H1 (cell line): Measurements from ENCODE around the gene NRSN2. TPM values are rescaled to one million over a fixed set of nuclear protein-coding genes. Genes with fewer than 3 reads are reported as not detected.

Source experiments
- CTCF ChIA-PET: fragments of 300-600 bp; sonication (Branson Sonifier 250); formaldehyde crosslinking; loops from one replicate; lab custom pipeline; 2021; ENCODE audit not compliant: partially characterized antibody; lab: Charles Lee
- POLR2A ChIA-PET: fragments of 300-600 bp; sonication (Branson Sonifier 250); formaldehyde crosslinking; loops from one replicate; lab custom pipeline; 2021; ENCODE audit warnings: inconsistent platforms; ENCODE audit not compliant: partially characterized antibody; lab: Charles Lee
- DNase-seq, 2 experiments: peaks; one replicate each; pipeline versions ENCODE4 v3.0.0 to v3.0.0-alpha.2; 2010 to 2022; ENCODE audit warnings: low spot score in 2 of 2, low read depth in 1 of 2, mixed read lengths in 1 of 2
- FAIRE-seq: peaks from 2 replicates; lab custom pipeline; 2011; peaks lifted over from hg19 to GRCh38; lab: Jason Lieb, UNC
- H2AFZ ChIP-seq: 2 replicates; pipeline ENCODE4 v1.8.1; 2012; ENCODE audit warnings: low read length, inconsistent platforms
- H2AK5ac ChIP-seq: 2 replicates; pipeline ENCODE4 v1.6.1; 2013; ENCODE audit warnings: low read depth, low read length
- H2BK120ac ChIP-seq: replicated peaks from 2 replicates; pipeline ENCODE3; 2013; ENCODE audit warnings: low read depth, low read length, inconsistent platforms
- H2BK12ac ChIP-seq: 2 replicates; pipeline ENCODE4 v1.6.1; 2013; ENCODE audit warnings: low read depth, low read length
- H2BK15ac ChIP-seq: 2 replicates; pipeline ENCODE4 v1.6.1; 2013; ENCODE audit warnings: low read length
- H2BK20ac ChIP-seq: 2 replicates; pipeline ENCODE4 v1.6.1; 2013; ENCODE audit warnings: low read length
- H2BK5ac ChIP-seq: 2 replicates; pipeline ENCODE4 v1.6.1; 2013; ENCODE audit warnings: low read depth, low read length
- H3K14ac ChIP-seq: 2 replicates; pipeline ENCODE4 v1.6.1; 2013; ENCODE audit warnings: inconsistent platforms; ENCODE audit not compliant: insufficient read length
- H3K18ac ChIP-seq: 2 replicates; pipeline ENCODE4 v1.6.1; 2013; ENCODE audit warnings: low read length; ENCODE audit errors: extremely low read depth
- H3K23ac ChIP-seq: 2 replicates; pipeline ENCODE4 v1.6.1; 2013; ENCODE audit warnings: inconsistent platforms; ENCODE audit not compliant: insufficient read length
- H3K23me2 ChIP-seq: 2 replicates; pipeline ENCODE4 v1.6.1; 2013; ENCODE audit warnings: low read depth, low read length
- H3K27ac ChIP-seq: 2 replicates; pipeline ENCODE4 v1.6.1; 2011; ENCODE audit warnings: low read depth, low read length, inconsistent platforms
- H3K27me3 ChIP-seq, 4 experiments: replicated peaks in 1 of 4; 1 replicate in 1 of 4; 2 replicates in 3 of 4; pipeline versions ENCODE4 v1.6.1 to v1.8.1; 2011 to 2013; ENCODE audit warnings: low read length in 3 of 4, mild to moderate bottlenecking in 3 of 4, inconsistent platforms in 2 of 4, mixed read lengths in 2 of 4, moderate library complexity in 1 of 4; ENCODE audit not compliant: control insufficient read depth in 3 of 4, insufficient read depth in 3 of 4; ENCODE audit errors: extremely low read depth in 1 of 4
- H3K36me3 ChIP-seq, 4 experiments: 2 replicates each; pipeline versions ENCODE4 v1.6.1 to v1.8.1; 2011 to 2013; ENCODE audit warnings: mild to moderate bottlenecking in 4 of 4, low read length in 3 of 4, moderate library complexity in 2 of 4, control low read depth in 1 of 4, inconsistent platforms in 1 of 4; ENCODE audit not compliant: insufficient read depth in 4 of 4, control insufficient read depth in 2 of 4
- H3K4ac ChIP-seq: replicated peaks from 2 replicates; pipeline ENCODE3; 2013; ENCODE audit warnings: low read length, low read depth, mixed read lengths, inconsistent platforms; ENCODE audit not compliant: insufficient read length
- H3K4me1 ChIP-seq, 4 experiments: replicated peaks in 1 of 4; 1 replicate in 1 of 4; 2 replicates in 3 of 4; pipeline versions ENCODE4 v1.6.1 to v1.8.1; 2011 to 2013; ENCODE audit warnings: low read length in 3 of 4, inconsistent platforms in 2 of 4, mixed read lengths in 1 of 4; ENCODE audit not compliant: insufficient read depth in 4 of 4, control insufficient read depth in 3 of 4
- H3K4me2 ChIP-seq, 2 experiments: 2 replicates each; pipeline versions ENCODE4 v1.6.1 to v1.8.1; 2011 to 2013; ENCODE audit warnings: low read depth in 2 of 2, low read length in 2 of 2, control low read depth in 1 of 2, inconsistent platforms in 1 of 2, mild to moderate bottlenecking in 1 of 2; ENCODE audit not compliant: insufficient read depth in 1 of 2
- H3K4me3 ChIP-seq, 4 experiments: fragments of 200-600, 300-600 bp in 1 of 4; sonication (generic), shearing (Covaris generic), sonication (Bioruptor Twin) in 1 of 4; 2 replicates each; pipeline versions ENCODE4 v1.5.1 to v1.8.1; 2011 to 2016; ENCODE audit warnings: low read length in 4 of 4, low read depth in 3 of 4, control low read depth in 2 of 4, inconsistent platforms in 2 of 4, mild to moderate bottlenecking in 2 of 4, mixed read lengths in 1 of 4, moderate library complexity in 1 of 4; ENCODE audit not compliant: insufficient read depth in 2 of 4; ENCODE audit errors: extremely low read depth in 1 of 4
- H3K56ac ChIP-seq: replicated peaks from 2 replicates; pipeline ENCODE3; 2013; ENCODE audit warnings: low read depth, mild to moderate bottlenecking, mixed read lengths, low read length, inconsistent platforms; ENCODE audit not compliant: insufficient read length
- H3K79me1 ChIP-seq: 2 replicates; pipeline ENCODE4 v1.6.1; 2013; ENCODE audit warnings: low read depth, low read length, control low read depth
- H3K79me2 ChIP-seq, 2 experiments: 2 replicates each; pipeline versions ENCODE4 v1.6.1 to v1.8.1; 2012 to 2013; ENCODE audit warnings: low read length in 2 of 2, mild to moderate bottlenecking in 2 of 2, inconsistent platforms in 1 of 2; ENCODE audit not compliant: insufficient read depth in 2 of 2, control insufficient read depth in 1 of 2
- H3K9ac ChIP-seq, 4 experiments: replicated peaks in 1 of 4; 1 replicate in 1 of 4; 2 replicates in 3 of 4; pipeline versions ENCODE4 v1.6.1 to v1.8.1; 2011 to 2013; ENCODE audit warnings: low read depth in 3 of 4, low read length in 3 of 4, control low read depth in 2 of 4, mild to moderate bottlenecking in 2 of 4, moderate library complexity in 2 of 4, inconsistent platforms in 1 of 4; ENCODE audit errors: extremely low read depth in 1 of 4
- H3K9me3 ChIP-seq, 2 experiments: 2 replicates each; pipeline versions ENCODE4 v1.6.1 to v1.8.1; 2012 to 2013; ENCODE audit warnings: mild to moderate bottlenecking in 2 of 2, moderate library complexity in 2 of 2, control low read depth in 1 of 2, inconsistent platforms in 1 of 2, low read depth in 1 of 2, low read length in 1 of 2, mixed read lengths in 1 of 2; ENCODE audit not compliant: insufficient read depth in 2 of 2
- H4K20me1 ChIP-seq, 2 experiments: replicated peaks in 1 of 2; 2 replicates each; pipeline versions ENCODE3 to v1.8.1; 2011 to 2013; ENCODE audit warnings: inconsistent platforms in 2 of 2, low read length in 2 of 2, mild to moderate bottlenecking in 1 of 2; ENCODE audit not compliant: insufficient read depth in 2 of 2, control insufficient read depth in 1 of 2
- H4K5ac ChIP-seq: 2 replicates; pipeline ENCODE4 v1.6.1; 2013; ENCODE audit warnings: low read length, low read depth, mixed read lengths, inconsistent platforms; ENCODE audit not compliant: insufficient read length
- H4K8ac ChIP-seq: 2 replicates; pipeline ENCODE4 v1.8.0; 2013; ENCODE audit warnings: mild to moderate bottlenecking, moderate library complexity, low read length, inconsistent platforms; ENCODE audit not compliant: insufficient read depth; ENCODE audit errors: extremely low read depth
- H4K91ac ChIP-seq: replicated peaks from 2 replicates; pipeline ENCODE3; 2013; ENCODE audit warnings: low read length, mixed read lengths, inconsistent platforms; ENCODE audit not compliant: insufficient read length
- KDM1A ChIP-seq: fragments of 200-600, 300-600 bp; sonication (generic); IDR thresholded peaks from 2 replicates; pipeline ENCODE4 v1.7.1; 2016; ENCODE audit warnings: mild to moderate bottlenecking, low read length, borderline replicate concordance
- KDM5A ChIP-seq: fragments of 200-600 bp; IDR thresholded peaks from 2 replicates; pipeline ENCODE4 v1.7.1; 2012; ENCODE audit warnings: mild to moderate bottlenecking, low read length, inconsistent platforms, mixed read lengths
- WGBS, 2 experiments: shearing (Covaris generic) in 1 of 2; methylation state at CpG; one replicate each; pipeline versions ENCODE4 v1.1.6 to v1.1.7; 2013 to 2015; ENCODE audit warnings: low lambda C conversion rate in 2 of 2, mixed read lengths in 2 of 2, inconsistent platforms in 1 of 2, low coverage in 1 of 2, missing lambda C conversion rate in 1 of 2; ENCODE audit not compliant: insufficient replicate concordance in 2 of 2, insufficient coverage in 1 of 2, insufficient read length in 1 of 2; ENCODE audit errors: extremely low coverage in 1 of 2, missing lambda C conversion rate in 1 of 2; 5-methylcytosine and 5-hydroxymethylcytosine counted together
- polyA plus RNA-seq, 7 experiments: library from polyadenylated mRNA; depleted of rRNA in 3 of 7; stranded (reverse) in 5 of 7; unstranded in 2 of 7; fragments of >200 nt in 5 of 7; fragments of 200-250 nt in 2 of 7; gene quantifications; 1 replicate in 5 of 7; 2 replicates in 1 of 7; 4 replicates in 1 of 7; pipeline versions ENCODE4 v1.2.1 to v1.2.3, GENCODE V29; 2011 to 2013; ENCODE audit warnings: missing spikeins in 2 of 7, mixed read lengths in 2 of 7
- total RNA-seq: library from RNA; stranded (reverse); fragmentation: NEBNext Ultra II Directional; extraction: Animal tissue kit (Norgen Biotek cat#: 25700); gene quantifications from 2 replicates; pipeline ENCODE4 v1.2.1, GENCODE V29; 2021

NRSN2 gene
- total and polyA plus RNA-seq, 2 of the 8 experiments (the other 6 are each of a cell fraction or from before 2014, with no cell fraction given): 19.4 to 33.3 TPM

GRCh38 chr20:301886-302848 is 44.7 kb upstream of the NRSN2 start:
- peak overlapping the region; percentile 10 to 81; a peak in 3 of 4 replicates for H3K4me2 ChIP-seq

More at GRCh38 chr20:301886-302848, 44.7 kb upstream of the NRSN2 start:
- H3K36me3 ChIP-seq: no peaks in the 10 kb centered on the region
- H2AK5ac ChIP-seq: peak overlapping the region; percentile 70; the same call in 1 of the 2 replicates
- no peak overlapping the region; a peak in 2 of 7 replicates for H3K9ac ChIP-seq
- TF ChIP-seq KDM5A (no peak), KDM1A (peak; percentile 43; the same call in 1 of the 2 replicates)
- H4K5ac ChIP-seq: no peak overlapping the region
- peak overlapping the region in 1 of 4 experiments; percentile 6; a peak in 1 of 8 replicates for H3K4me3 ChIP-seq
- H3K9me3 ChIP-seq: no peaks in the 10 kb centered on the region
- H4K8ac ChIP-seq: no peak overlapping the region
- peaks cover 17% of the 10 kb centered on the region for H3K23me2 ChIP-seq
- ChIA-PET POLR2A (interaction anchor here (0.6 to 8.5 kb wide), 6 partner anchors 8 to 78 kb away, joined by 3 to 85 read pairs (median 6); no protein-coding TSS in a partner anchor), CTCF (interaction anchor here (1.0 to 7.8 kb wide), 5 partner anchors 8 to 69 kb away, joined by 3 to 36 read pairs (median 26); partner anchors contain the start of gene SOX12)
- peaks cover 6 to 11% of the 10 kb centered on the region in 2 experiments for H4K20me1 ChIP-seq
- H3K14ac ChIP-seq: no peak overlapping the region
- H2BK5ac ChIP-seq: peak overlapping the region; percentile 62; the same call in 1 of the 2 replicates
- DNase-seq (no peak), FAIRE-seq (no peak)
- peak overlapping the region; percentile 71 for H4K91ac ChIP-seq
- peak overlapping the region; percentile 2 for H2BK120ac ChIP-seq
- H2AFZ ChIP-seq: no peak overlapping the region
- 63% methylated on average over 13 of the region's 13 CpGs; no CpG with 5 or more reads in 1 of the 2 experiments for WGBS, 2 experiments
- H3K79me1 ChIP-seq: peaks cover 3% of the 10 kb centered on the region; the same call in 1 of the 2 replicates
- H2BK20ac ChIP-seq: peak overlapping the region; percentile 95
- H3K23ac ChIP-seq: no peak overlapping the region
- H2BK15ac ChIP-seq: peak overlapping the region; percentile 47
- H3K27me3 ChIP-seq: peaks cover 0 to 2% (median 0%) of the 10 kb centered on the region in 4 experiments; a peak in 1 of 7 replicates
- H3K4ac ChIP-seq: no peak overlapping the region
- no peak overlapping the region for H3K56ac ChIP-seq
- H2BK12ac ChIP-seq: peak overlapping the region; percentile 76; the same call in 1 of the 2 replicates
- H3K27ac ChIP-seq: no peak overlapping the region; the same call in 1 of the 2 replicates
- H3K18ac ChIP-seq: peak overlapping the region; percentile 26; the same call in 1 of the 2 replicates
- H3K79me2 ChIP-seq: peaks cover 11 to 35% of the 10 kb centered on the region in 2 experiments; a peak in 3 of 4 replicates
- H3K4me1 ChIP-seq: peaks cover 16 to 28% (median 17%) of the 10 kb centered on the region in 4 experiments
